Vein endothelial cell (primary cell): ENCODE data around the gene TEX52. TPM values are rescaled to one million over a fixed set of nuclear protein-coding genes. Genes with fewer than 3 reads are reported as not detected.

Source experiments
- total RNA-seq: library from RNA; depleted of rRNA; stranded (reverse); fragments of >200 nt; gene quantifications from 2 replicates; pipeline ENCODE4 v1.2.3, GENCODE V29; 2012

TEX52 gene
- total RNA-seq = not detected in 2 replicates

DNA sequence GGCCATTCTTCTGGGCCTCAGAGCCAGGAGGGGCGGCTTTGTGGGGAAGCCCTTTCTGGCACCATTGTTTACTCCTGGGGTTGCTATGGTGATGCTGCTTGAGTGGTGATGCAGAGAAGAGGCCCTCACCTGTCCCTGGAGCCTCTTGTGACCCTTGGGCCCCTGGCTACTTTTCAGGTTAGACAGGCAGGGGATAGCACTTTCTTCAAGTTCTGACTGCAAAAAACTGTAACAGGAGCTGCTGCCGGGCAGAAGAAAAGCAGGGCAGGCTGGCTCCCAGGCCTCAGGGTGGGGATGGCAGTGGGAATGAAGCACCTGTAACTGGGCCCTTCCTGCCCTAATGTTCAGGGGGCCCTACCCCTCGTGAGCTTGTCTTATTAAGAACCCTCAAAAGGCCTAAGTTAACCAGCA lies at the start of gene TEX52:
TEX52 (minus strand) TSS at position 19 of the 411 bp plus-strand sequence; CDS start at position 6, 13 bp downstream.

GRCh38 chr12:2890388-2891239 lies 33.8 kb upstream of the TEX52 start, which contains the start of gene TULP3:
Gene TULP3, plus strand, starts transcription at chr12:2890891. Its CDS starts 57 bp downstream, at chr12:2890948.

DNA sequence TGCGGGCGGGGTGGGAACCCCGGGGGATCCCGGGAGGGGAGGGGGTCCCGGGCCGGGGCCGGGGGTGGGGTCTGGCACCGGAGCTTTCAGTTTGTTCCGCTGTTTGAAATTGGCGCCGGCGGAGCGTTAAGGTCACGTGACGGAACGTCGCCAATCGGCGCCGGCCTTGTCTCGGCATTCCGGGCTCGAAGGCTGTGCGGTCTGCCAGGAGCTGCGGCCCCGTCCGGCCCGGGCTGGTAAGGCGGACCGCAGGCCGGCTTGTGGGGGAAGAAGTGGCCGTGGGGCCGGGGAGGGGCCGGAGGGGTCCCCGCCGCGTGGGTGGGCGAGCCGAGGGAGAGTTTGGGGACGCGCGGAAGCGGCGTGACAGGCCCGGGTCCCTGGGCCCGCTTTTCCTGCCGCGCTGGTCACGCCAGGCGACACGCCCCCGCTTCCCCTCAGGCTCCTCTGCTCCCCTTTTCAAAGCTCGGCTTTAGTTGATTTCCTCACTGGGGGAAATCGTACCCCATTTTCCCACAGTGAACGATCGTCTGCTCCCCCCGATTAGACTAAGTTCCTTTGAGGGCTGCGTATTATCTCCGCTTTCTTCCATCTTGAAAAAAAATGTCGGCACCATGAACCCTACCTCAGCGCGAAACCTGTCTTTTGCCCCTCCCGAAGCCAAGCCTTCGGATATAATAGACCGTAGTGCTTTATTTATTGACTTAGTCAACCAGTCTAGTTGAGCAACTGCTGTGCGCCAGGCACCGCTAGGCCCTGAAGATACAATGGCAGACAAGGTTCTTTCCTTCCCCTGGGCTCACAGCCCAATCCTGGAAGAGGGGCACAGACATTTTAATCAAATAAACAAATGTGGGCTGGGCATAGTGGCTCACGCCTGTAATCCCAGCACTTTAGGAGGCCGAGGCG lies 20.5 kb upstream of the TEX52 start, which contains the start of the genes FOXM1 and RHNO1:
FOXM1 (minus strand) TSS at position 128 of the 906 bp plus-strand sequence. CDS start 2,696 bp downstream, outside the sequence.
RHNO1 (plus strand) TSS at position 177 of the 906 bp plus-strand sequence. CDS start 8,144 bp downstream, outside the sequence.

GRCh38 chr12:2834581-2835491 lies 22.0 kb downstream of the TEX52 start, which contains the start of gene NRIP2:
Gene NRIP2, minus strand, starts transcription at chr12:2835035. Its CDS starts 52 bp downstream, at chr12:2834983.

DNA sequence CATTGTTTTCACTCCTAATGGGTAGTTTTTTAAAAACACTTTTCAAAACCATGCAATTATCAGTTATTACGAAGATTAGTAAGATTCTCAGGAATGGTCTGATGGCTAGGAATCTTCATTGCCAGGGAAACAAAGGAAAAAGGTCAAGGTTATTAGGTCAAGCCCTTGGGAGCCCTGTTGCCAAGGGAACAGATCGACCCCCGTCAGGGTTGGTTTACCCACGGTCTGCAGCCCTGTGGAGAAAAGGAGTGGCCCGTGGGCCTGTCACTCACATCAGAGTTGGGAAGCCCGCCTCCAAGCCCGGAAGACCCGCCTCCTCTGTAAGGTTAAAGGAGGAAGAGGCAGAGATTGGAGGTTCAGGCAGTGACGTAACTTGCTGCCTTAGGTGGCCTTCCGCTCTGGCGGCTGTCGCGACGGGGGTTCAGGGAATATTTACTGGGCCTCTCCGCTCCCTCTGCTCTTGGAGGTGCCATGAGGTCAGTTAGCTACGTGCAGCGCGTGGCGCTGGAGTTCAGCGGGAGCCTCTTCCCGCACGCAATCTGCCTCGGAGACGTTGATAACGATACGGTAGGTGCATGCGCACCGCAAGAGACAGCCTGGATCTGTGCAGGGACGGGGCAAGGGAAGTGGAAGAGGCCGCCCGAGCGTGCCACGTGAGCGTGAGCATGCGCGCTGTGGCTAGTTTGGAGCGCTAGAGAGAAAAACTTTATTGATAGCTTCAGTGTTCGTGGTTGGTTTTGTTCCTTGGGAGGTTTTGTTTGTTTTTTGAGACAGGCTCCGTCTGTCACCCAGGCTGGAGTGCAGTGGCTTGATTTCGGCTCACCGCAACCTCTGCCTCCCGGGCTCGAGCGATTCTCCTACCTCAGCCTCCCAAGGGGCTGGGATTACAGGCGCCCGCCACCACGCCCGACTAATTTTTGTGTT lies 44.3 kb downstream of the TEX52 start, which contains the start of gene ITFG2:
ITFG2 (plus strand) TSS at position 379 of the 924 bp plus-strand sequence; CDS start at position 472, 93 bp downstream.

Other genes with a start within 250 kb of the TEX52 start
- 45.7 and 49.3 TPM in 2 replicates for gene FKBP4, start 62.1 kb downstream of the TEX52 start, total RNA-seq
- gene ITFG2, start 44.4 kb downstream of the TEX52 start, total RNA-seq = 18.9 and 20.2 TPM in 2 replicates
- not detected in 2 replicates for gene NRIP2, start 22.0 kb downstream of the TEX52 start, total RNA-seq
- 15.0 and 23.0 TPM in 2 replicates for gene FOXM1, start 20.1 kb upstream of the TEX52 start, total RNA-seq
- 23.8 and 30.9 TPM in 2 replicates for gene RHNO1, start 20.2 kb upstream of the TEX52 start, total RNA-seq
- gene TULP3, start 33.9 kb upstream of the TEX52 start, total RNA-seq = 25.5 and 30.5 TPM in 2 replicates
- 43.1 and 49.4 TPM in 2 replicates for gene TEAD4, start 102.4 kb upstream of the TEX52 start, total RNA-seq
- gene TSPAN9, start 220.3 kb upstream of the TEX52 start, total RNA-seq = 71.5 and 79.3 TPM in 2 replicates